ENCODE data around the gene SZT2. TPM values are rescaled to one million over a fixed set of nuclear protein-coding genes. Genes with fewer than 3 reads are reported as not detected.

Gene SZT2
- total RNA-seq: 22.0 TPM

DNA sequence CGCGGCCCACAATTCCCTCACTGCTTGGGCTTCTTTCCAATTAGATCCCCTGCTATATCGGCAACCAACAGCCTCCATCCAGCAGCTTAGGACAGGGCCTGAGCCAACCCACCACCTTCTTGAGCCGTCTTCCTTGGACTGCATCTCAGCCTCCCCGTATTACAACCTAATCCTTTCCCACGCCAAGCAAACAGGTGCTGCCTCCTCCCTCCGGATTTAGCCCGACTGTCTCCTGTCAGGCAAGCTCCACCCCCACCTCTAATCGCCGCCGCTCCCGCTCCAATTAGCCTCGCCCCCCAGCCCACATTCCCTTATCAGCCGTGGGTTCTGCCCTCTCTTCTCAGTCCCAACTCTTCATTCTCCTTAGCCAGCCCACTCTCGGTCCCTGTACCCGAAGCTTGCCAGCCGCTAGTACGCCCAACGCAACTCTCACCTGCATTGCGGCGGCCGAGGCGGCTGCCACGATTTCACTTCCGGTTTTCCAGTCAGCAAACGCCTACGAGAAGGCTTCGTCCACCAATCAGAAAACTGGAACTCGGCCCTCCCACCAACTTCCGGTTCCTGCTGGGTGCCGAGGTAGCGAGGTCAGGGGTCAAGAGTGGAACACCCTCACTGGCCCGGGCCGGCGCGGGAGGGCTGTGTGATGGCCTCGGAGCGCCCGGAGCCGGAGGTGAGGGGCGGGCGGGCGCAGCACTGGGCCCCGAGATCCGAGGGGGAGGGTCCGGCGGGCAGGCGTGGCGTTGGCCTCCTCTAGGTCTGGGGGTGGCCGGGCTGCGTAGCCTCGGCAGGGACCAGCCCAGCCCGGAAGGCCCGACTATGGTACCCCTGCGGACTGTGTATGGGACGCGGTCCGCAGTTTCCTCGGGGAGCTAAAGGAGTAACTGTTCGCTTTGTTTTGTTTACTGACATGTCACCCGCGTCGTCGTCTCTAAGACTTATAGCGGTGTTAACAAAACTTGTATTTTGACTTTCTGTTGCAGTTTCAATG, at the start of gene SZT2, which contains the start of gene MED8:
SZT2 (plus strand) TSS at position 574 of the 988 bp plus-strand sequence; CDS start at position 644, 70 bp downstream.
MED8 (minus strand) TSS at position 475 of the 988 bp plus-strand sequence; CDS start at position 439, 36 bp downstream.
- peak; percentile 79 for ATAC-seq

DNA sequence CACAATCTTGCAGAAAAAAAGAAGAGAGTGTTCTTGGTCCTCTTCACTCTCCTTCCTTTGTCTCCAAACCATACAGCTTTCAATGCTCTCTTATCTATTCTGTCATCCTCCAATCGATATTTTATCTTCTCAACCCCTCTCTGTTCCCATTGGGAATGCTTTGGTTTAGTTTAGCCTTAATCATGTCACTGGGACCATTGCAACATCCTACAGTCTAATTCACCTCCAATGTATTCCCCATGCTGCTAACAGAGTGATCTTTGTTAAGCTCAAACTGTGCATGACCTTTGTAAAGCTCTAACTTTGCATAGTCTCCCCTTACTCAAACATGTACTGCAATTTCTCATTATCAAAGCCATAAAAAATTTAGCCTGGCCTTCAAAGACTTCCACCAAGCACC, 49.1 kb upstream of the SZT2 start:
- no peak for ATAC-seq

DNA sequence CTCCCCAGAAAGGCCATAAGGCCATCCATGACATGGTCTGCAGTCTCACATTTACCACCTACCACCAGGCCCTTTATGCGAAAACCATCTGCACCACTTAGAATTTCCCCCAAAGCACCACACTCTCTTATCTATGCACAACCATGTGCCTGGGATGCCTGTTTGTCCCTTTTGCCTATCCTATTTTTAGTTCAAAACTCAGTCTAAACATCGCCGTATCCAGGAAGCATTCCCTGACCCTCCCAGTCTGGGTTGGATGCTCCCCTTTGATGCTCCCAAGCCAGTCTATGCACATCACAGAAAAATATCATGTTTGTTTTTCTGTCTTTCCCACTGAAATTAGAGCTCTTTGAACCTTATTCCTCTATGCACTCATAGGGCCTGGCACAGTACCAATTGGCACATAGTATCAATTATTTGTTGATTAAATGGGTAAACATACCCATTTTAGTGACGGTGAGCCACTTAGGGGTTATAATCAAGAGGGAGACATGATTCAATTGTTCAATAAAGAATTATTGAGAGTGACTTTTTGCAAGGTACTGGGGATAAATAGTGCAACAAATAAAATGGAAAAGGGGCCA, 45.3 kb upstream of the SZT2 start:
- ATAC-seq: no peak

DNA sequence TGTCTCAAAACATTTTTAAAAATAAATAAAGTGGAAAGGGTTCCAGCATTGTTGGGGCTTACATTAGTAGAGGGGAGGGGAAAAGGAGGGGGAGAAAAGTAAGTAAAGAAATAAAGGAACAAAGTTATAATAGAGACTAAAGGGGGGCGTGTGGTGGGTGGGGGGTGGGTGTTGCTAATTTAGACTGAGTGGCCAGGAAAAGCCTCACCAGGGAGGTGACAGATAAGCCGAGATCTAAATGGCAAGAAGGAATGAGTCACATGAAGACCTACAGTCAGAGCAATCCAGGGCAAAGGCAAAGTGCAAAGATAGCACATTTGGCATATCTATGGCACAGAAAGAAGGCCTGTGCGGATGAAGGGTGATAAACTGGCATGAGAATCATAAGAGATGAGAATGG, 44.6 kb upstream of the SZT2 start:
- ATAC-seq: no peak

DNA sequence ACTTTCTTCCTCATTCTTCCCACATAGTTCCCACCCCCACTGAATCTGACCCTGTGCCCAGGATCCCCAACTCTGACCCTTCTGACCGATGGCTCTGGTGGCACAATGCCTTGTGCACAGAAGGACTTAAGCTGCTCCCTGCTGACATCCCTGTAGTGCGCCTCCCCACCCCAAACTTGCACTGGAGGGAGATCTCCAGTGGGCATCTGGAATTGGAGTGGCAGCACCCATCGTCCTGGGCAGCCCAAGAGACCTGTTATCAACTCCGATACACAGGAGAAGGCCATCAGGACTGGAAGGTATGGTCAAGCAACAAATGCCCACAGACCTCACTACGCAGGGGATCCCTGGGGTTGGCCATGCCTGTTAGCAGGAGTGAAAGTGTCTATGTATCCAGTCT, 43.1 kb upstream of the SZT2 start:
- ATAC-seq: no peak

DNA sequence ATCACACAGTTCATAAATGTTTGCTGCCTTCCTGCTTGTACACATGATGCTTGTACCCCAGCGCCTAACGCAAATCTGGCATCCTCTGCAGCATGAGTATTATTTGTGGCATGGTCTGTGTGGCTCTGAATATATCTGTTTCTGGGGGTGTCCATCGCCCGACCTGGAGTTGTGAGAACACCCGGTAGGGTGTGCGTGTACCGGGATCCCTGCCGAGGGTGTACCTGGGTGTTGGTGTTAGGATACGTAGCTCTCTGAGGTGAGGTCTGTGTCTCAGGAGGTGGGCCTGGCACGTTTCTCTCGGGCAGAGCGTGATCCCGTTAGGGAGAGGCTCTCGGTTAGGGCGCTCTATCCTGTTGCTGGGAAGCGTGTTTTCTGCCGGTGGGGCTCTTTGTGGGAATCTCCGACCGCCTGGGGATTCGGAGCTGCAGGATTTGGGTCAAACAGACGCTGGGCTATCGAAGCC, 41.3 kb upstream of the SZT2 start:
- peak; percentile 40 for ATAC-seq

DNA sequence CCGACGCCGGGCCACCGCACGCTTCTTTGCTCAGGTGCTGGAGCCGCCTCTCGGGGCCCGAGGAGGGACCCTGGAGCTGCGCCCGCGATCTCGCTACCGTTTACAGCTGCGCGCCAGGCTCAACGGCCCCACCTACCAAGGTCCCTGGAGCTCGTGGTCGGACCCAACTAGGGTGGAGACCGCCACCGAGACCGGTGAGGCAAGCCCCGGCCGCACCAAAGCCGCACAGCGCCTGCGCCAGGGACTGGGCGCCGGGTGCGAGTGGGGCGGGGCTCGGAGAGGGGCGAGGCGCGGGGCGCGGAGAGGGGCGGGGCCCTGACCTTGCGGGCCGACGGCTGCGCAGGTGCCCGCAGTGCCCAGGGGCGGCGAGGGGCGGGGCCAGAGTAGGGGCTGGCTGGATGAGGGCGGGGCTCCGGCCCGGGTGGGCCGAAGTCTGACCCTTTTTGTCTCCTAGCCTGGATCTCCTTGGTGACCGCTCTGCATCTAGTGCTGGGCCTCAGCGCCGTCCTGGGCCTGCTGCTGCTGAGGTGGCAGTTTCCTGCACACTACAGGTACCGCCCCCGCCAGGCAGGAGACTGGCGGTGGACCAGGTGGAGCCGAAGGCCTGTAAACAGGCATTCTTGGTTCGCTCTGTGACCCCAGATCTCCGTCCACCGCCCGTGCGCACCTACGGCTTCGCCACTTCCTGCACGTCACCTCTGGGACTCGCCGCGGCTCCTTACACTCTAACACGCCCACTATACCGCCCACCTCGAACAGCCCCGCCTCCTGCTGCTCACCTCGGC, 40.7 kb upstream of the SZT2 start:
- ATAC-seq: peak; percentile 96

DNA sequence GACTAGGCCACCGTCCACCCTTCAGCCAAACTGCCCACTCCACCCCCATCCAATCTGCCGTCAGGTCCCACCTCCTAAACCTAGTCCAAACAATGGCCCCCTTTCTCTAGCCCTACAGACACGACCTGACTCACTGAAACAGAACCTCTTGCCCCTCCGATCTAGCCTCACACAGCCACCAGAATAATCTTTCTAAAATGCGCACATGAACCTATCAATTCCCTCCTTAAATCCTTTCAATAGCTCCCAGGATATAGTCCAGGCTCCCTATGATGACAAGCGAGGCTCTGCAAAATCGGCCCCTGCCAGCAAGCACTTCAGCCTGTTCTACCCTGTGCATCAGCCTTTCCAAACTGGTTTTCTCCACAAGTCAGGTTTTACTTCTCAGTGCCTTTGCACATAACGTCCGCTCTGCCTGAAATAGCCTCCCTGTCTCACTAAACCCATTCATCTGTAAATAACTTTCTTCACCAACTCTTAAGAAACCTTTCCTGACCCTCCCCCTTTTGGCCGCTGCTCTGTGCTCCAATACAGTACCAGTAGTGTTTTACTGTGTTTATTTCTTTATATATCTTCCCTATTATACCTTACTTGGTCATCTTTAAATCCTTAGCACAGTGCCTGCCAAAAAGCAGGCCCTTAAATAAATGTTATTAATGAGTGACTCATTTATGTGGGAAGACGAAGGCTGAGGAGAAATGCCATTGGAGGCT, 39.9 kb upstream of the SZT2 start:
- ATAC-seq: peak; percentile 36

DNA sequence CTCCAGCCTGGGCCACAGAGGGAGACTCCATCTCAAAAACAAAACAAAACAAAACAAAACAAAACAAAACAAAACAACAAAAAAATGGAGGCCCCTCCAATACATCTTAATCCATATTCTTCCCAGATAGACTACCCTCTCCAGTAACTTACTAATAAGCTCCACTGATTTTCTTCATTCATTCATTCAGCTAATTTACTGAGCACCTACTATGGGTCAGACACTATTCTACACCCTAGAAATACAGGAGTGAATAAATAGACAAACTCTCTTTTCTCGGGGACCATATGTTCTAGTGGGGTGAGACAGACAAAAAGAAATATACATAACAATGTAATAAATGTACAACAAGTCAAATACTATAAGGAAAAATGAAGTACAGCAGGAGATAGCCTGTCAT, 38.7 kb upstream of the SZT2 start:
- no peak for ATAC-seq

DNA sequence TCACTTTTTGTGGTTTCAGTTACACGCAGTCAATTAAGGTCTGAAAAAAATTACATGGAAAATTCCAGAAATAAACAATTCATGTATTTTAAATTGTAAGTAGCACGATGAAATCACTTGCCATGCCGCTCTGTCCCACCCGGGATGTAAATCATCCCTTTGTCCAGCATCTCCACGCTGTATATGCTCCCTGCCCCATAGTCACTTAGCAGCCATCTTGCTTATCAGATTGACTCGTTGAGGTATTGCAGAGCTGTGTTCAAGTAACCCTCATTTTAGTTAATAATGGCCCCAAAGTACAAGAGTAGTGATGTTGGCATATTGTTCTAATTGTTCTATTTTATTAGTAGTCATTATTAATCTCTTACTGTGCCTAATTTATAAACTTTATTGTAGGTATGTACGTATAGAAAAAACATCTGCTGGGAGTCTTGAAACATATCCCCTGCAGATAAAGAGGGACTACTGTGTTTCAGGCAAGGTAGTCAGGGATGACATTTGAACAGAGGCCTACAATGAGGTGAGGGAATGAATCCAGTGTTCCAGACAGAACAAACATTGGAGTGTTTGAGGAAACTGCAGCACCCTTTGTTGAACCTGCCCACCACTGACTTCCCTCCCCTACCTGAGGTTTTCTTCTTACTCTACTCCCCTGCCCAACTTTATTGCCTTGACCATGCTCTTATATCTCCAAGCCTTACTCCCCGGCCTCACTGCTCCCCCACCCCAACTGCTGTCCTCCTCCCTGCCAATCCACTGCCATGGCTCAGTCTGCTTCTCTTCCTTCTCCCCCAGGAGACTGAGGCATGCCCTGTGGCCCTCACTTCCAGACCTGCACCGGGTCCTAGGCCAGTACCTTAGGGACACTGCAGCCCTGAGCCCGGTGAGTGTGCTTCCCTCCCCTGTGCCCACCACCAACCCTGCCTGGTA, 38.0 kb upstream of the SZT2 start:
- no peak for ATAC-seq

DNA sequence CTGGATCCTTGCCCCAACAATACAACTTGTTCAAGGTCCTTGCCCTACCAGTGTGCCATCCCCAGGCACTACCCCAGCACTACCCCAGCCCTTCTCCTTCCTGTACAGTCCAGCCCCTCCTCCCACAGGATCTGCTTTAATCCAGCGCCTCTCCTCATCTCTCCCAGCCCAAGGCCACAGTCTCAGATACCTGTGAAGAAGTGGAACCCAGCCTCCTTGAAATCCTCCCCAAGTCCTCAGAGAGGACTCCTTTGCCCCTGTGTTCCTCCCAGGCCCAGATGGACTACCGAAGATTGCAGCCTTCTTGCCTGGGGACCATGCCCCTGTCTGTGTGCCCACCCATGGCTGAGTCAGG, 37.4 kb upstream of the SZT2 start:
- no peak for ATAC-seq

DNA sequence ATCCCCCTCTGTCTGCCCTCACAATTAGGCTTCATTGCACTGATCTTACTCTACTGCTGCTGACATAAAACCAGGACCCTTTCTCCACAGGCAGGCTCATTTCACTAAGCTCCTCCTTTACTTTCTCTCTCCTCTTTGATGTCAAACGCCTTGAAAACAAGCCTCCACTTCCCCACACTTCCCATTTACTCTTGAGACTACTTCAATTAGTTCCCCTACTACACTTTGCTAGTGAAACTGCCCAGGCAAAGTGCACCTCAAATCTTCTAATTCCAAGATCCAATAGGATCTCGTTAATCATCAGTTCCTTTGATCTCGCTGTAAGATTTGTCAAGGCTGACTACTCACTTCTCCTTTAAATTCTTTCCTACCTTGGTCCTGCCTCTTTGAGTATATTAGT, 36.8 kb upstream of the SZT2 start:
- no peak for ATAC-seq

DNA sequence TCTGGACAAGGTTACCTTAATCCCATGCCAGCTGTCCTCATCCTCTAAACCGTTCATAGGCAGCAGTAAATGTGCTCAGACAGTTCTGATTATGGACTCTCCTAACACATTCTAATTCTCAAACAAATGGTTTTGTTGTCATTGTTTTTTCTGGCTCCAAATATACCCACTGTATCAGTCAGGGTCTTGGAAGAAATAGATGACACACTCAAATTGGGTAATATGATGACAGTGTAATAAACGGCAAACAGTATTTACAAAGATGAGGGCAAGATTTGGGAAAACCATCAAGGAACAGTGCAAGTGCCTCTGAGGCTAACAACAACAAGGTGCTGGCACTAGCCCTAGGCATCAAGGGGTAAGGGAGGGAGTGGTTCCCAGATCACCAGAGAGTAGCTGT, 35.2 kb upstream of the SZT2 start:
- ATAC-seq: no peak

DNA sequence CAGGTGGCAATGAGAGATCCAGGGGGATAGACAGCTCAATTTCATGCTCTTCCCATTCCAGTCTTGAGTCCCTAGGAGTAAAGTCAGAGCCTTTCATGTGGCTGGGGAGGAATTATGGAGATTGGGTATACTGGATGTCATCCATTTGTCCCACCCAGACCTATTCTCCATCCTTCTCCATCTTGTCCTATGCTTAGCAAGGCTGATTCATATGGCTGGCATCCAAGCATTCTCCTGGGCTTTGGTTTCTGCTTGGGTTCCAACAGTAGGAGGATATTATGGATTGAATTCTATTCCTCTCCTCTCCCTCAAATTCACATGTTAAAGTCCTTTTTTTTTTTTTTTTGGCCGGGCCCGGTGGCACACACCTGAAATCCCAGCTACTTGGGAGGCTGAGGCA, 34.8 kb upstream of the SZT2 start:
- no peak for ATAC-seq

DNA sequence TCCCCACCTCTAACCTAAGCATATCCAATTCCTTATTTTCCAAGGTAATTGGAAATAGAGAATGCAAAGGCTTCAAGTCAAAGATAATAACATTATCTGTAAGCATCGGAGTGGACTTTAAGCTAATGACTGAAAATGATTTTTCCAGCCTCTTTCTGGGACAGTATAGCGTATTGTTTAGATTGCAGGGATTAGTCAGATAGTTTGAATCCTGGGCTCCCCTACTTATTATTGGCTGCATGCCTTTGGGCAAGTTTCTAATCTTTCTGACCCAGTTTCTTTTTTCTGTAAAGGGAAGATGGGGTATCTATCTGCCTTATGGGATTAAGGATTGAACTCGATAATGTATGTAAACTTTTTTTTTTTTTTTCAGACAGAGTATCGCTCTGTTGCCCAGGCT, 32.4 kb upstream of the SZT2 start:
- no peak for ATAC-seq

DNA sequence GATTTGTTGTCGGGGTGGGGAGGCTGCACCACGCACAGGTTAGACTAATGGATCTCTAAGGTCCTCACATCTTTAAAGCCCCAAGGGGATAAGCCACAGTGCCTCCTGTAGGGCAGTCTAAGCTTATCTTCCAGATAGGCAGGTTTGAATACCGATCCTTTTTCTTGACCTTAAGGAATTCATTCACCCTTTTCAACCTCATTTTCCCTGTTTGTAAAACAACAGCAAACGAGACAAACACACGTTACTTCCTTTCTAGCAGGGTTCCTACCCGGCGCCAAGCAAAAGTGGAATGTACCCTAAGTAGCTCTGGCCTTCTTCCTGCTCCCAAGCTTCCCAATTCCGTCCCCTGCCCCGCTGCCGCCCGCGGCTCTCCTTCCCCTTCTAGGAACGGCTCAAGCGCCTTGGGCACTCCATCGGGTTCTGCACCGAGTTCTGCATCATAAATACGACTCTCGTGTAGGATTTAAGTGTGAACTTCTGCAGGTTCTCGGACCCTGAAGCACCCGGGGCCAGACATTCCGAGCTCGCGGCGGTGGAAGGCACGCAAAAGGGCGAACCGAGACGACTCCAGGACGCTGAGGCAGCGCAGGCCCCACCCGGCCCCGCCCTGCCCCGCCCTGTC, 31.5 kb upstream of the SZT2 start:
- peak; percentile 25 for ATAC-seq

DNA sequence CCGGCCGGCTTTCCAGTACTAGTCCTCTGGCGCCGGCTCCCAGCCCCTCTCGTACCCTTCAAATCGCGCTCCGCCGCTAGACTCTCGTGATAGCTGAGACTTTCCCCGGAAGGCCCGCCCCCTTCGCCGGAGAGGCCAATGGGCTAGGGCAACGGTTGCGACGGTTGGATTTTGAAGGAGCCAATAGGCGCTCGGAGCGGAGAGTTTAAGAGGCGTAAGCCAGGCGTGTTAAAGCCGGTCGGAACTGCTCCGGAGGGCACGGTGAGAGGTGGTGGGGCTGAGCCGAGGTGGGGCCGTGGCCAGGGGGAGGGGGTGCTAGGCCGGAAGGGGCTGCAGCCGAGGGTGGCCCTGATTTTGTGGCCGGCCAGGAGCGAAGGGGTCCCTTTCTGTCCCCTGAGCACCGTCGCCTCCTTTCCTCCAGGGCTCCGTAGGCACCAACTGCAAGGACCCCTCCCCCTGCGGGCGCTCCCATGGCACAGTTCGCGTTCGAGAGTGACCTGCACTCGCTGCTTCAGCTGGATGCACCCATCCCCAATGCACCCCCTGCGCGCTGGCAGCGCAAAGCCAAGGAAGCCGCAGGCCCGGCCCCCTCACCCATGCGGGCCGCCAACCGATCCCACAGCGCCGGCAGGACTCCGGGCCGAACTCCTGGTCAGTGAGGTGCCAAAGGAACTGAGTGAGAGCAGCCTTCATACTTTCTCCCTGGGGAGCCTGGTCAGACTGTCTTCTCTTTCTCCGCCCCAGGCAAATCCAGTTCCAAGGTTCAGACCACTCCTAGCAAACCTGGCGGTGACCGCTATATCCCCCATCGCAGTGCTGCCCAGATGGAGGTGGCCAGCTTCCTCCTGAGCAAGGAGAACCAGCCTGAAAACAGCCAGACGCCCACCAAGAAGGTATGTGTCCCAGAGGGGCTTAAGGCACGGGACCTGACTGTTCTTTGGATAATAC, 30.7 kb upstream of the SZT2 start, which contains the start of gene CDC20:
CDC20 (plus strand) TSS at position 236 of the 948 bp plus-strand sequence; CDS start at position 471, 235 bp downstream.
- ATAC-seq: peak; percentile 96

DNA sequence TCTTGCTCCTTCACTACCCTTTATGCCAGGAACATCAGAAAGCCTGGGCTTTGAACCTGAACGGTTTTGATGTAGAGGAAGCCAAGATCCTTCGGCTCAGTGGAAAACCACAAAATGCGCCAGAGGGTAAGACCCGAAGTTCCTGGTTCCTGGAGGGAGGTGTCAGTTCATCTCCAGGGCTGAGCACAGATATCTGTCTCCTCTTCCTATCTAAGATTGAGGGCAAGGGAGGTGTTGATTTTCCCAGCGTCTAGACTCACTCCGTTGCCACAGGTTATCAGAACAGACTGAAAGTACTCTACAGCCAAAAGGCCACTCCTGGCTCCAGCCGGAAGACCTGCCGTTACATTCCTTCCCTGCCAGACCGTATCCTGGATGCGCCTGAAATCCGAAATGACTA, 30.0 kb upstream of the SZT2 start:
- no peak for ATAC-seq

DNA sequence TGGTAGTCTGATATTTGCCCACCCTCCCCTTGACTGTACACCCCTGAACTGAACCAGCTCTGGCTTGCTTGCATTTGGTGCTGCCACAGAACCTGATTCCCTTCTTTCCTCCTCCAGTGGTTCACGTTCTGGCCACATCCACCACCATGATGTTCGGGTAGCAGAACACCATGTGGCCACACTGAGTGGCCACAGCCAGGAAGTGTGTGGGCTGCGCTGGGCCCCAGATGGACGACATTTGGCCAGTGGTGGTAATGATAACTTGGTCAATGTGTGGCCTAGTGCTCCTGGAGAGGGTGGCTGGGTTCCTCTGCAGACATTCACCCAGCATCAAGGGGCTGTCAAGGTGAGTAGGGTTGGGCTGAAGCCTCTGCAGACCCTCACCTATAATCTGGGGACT, 29.1 kb upstream of the SZT2 start:
- no peak for ATAC-seq
